NCI-H1092 treated with DMSO at 0.1 percent for 48 hours (cell line): ENCODE measurements around the gene TMEM213.
A peak's percentile ranks its signal among the peaks of the same experiment; 100 is the strongest.
"Not testable (repeated sequence)": the region's sequence is repeated elsewhere in the genome, so short reads cannot be mapped to it uniquely, and the experiment has no call there.

Experiments
- DNase-seq: peaks from one replicate; lab custom pipeline; 2025; lab: John Stamatoyannopoulos, UW

The TMEM213 gene

DNA sequence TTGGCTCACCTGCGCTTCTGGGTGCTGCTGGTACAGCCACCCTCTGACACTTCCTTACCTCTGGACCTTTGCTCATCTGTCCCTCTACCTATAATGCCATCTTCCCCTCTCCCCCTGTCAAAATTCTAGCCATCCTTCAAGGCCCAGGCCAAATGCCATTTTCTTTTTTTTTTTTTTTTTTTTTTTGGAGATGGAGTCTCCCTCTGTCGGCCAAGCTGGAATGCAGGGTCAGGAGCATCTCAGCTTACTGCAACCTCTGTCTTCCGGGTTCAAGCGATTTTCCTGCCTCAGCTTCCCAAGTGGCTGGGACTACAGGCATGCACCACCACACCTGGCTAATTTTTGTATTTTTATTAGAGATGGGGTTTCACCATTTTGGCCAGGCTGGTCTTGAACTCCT, 748 bp upstream of the TMEM213 start:
- DNase-seq, result not testable (repeated sequence)

GRCh38 chr7:138798836-138799235, 1.0 kb downstream of the TMEM213 start:
- DNase-seq, result no peak

GRCh38 chr7:138799336-138800000, 1.7 kb downstream of the TMEM213 start:
- no peak for DNase-seq

GRCh38 chr7:138801256-138801655, 3.5 kb downstream of the TMEM213 start:
- no peak for DNase-seq

GRCh38 chr7:138802706-138803105, 4.9 kb downstream of the TMEM213 start:
- no peak for DNase-seq

DNA sequence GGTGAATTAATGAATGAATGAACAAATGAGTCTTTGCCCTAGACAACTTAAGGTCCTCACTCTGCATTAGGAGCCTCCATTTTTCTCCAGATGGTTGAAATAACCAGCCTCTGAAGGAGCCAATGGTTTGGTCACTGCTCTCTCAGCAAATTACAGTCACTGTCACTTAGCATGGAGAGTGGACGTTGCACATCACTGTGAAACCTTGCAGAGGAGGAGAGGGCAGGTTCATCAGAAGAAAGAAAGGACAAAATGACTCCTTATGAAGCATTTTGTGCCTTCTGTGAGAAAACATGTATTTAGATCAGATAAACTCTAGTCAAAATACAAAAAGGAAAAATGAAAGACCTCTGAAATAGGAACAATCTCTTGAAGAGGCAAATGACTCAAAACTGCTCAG, 6.8 kb downstream of the TMEM213 start:
- DNase-seq, result no peak

- DNase-seq, result no peak
These were observed 11.6 kb downstream of the TMEM213 start for GRCh38 chr7:138809346-138809745.

DNA sequence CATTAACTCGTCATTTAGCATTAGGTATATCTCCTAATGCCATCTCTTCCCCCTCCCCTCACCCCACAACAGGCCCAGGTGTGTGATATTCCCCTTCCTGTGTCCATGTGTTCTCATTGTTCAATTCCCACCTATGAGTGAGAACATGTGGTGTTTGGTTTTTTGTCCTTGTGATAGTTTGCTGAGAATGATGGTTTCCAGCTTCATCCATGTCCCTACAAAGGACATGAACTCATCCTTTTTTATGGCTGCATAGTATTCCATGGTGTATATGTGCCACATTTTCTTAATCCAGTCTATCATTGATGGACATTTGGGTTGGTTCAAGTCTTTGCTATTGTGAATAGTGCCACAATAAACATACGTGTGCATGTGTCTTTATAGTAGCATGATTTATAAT, 13.5 kb downstream of the TMEM213 start:
- DNase-seq, result not testable (repeated sequence)

DNA sequence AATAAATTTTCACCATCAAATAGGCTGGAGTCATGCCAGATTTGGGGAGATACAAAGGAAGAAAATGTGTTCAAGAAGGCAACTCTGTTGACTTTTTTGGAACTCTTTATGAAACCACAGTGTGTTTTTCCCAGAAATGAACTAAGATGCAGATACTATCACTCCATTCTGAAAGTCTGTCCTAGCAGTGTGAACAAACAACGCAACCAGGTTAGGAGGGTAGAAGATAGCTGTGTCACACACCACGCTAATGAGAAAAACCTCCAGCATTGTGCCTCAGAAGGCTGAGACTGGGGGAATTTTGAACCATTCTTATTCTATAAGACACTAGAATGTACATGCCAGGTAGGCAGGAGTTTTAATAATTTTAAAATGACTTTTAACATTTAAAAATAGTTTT, 16.2 kb downstream of the TMEM213 start:
- DNase-seq, result no peak

GRCh38 chr7:138814816-138815332, 17.1 kb downstream of the TMEM213 start:
- no peak for DNase-seq

DNA sequence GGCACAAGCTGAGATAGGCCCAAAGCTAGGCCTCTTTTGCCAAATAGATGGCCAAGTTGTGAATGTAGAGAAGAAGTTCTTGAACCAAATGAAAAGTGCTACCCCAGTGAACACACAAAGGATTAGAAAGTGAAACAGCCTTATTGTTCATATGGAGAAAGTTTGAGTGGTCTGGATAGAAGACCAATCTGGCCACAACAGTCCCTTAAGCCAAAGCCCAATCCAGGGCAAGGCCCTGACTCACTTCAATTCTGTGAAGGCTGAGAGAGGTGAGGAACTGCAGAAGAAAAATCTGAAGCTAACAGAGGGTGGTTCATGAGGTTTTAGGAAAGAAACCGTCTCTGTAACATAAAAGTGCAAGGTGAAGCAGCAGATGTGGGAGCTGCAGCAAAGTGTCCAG, 18.9 kb downstream of the TMEM213 start:
- no peak for DNase-seq

GRCh38 chr7:138819625-138820024, 21.8 kb downstream of the TMEM213 start:
- DNase-seq, result no peak

GRCh38 chr7:138821912-138822311, 24.1 kb downstream of the TMEM213 start:
- DNase-seq, result no peak

GRCh38 chr7:138822867-138823535, 25.2 kb downstream of the TMEM213 start:
- no peak for DNase-seq

GRCh38 chr7:138825049-138825721, 27.4 kb downstream of the TMEM213 start:
- no peak for DNase-seq

GRCh38 chr7:138828302-138828701, 30.5 kb downstream of the TMEM213 start:
- DNase-seq, result no peak

DNA sequence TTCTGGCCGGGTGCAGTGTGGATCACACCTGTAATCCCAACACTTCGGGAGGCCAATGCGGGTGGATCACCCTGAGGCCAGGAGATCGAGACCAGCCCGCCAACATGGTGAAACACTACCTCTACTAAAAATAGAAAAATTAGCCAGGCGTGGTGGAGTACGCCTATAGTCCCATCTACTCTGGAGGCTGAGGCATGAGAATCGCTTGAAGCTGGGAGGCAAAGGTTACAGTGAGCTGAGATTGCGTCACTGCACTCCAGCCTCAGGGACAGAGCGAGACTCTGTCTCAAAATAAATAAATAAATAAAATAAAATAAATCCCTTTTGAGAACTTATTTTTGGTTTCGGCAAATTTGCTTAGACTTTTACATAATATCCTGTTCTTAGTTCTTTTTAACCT, 31.5 kb downstream of the TMEM213 start:
- no peak for DNase-seq

GRCh38 chr7:138832966-138833365, 35.2 kb downstream of the TMEM213 start:
- DNase-seq, result no peak

DNA sequence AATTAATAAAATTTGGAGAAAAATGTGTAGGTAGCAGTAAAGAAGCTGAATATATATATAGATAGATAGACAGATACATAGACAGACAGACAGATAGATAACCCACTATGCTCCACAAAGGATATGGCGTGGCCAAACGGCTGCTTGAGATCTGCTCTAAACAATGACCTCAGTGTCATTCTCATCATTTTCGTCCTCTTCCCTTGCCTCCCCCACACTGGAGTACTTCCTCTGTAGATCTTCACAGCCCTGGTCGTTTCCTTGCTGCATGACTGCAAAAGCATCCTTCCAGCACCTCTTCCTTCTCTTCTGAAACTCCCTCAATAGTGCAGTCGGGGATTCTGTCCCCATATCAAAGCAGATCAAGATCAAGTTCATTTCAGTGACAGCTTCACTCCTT, 35.8 kb downstream of the TMEM213 start:
- DNase-seq, result no peak

GRCh38 chr7:138834583-138834982, 36.8 kb downstream of the TMEM213 start:
- no peak for DNase-seq

GRCh38 chr7:138835087-138835486, 37.3 kb downstream of the TMEM213 start:
- no peak for DNase-seq

- DNase-seq, result peak; percentile 83
These were observed 39.8 kb downstream of the TMEM213 start for GRCh38 chr7:138837627-138838026.

DNA sequence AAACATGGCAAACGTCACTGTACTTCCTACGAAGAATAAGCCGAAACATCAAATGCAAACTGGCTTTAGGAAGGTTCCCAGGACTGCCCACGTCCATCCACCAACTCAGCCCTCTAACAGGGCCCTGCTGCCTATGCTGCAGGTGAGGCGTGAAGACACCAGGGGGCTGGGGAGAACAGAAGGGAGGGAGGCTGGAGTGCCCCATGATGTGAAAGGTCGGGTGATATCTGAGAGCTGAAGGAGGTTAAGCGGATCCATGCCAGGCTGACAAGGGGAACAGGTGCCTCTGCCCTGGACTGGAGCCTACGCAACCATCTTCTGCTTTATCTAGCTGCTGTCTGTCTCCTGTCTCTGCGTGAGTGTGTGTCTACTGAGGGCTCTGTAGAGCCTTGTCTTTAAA, 40.4 kb downstream of the TMEM213 start:
- peak; percentile 91 for DNase-seq
